DND-41 (cell line): ENCODE results near the gene EXD3.

Experiments used
- CTCF ChIP-seq: IDR thresholded peaks from 2 replicates; pipeline ENCODE4 v1.5.1; 2012; ENCODE audit warnings: borderline replicate concordance, low read length, moderate library complexity, mild to moderate bottlenecking; ENCODE audit not compliant: poor library complexity, severe bottlenecking; ENCODE audit errors: extremely low read depth
- EZH2 ChIP-seq: IDR thresholded peaks from 3 replicates; pipeline ENCODE4 v1.6.1; 2012; ENCODE audit warnings: borderline replicate concordance, low read depth, mild to moderate bottlenecking, moderate library complexity, low read length, inconsistent platforms; ENCODE audit not compliant: severe bottlenecking

- no peak for TF ChIP-seq CTCF
- no peak for TF ChIP-seq EZH2
Observed at GRCh38 chr9:137319011-137319738, 103.8 kb downstream of the EXD3 start.
